ENCODE measurements around the gene ZNRF4. TPM values are rescaled to one million over a fixed set of nuclear protein-coding genes. Genes with fewer than 3 reads are reported as not detected.

The ZNRF4 gene
- total and polyA plus RNA-seq, 2 of the 8 experiments (the other 6 are each of a cell fraction or from before 2014, with no cell fraction given), result not detected

DNA sequence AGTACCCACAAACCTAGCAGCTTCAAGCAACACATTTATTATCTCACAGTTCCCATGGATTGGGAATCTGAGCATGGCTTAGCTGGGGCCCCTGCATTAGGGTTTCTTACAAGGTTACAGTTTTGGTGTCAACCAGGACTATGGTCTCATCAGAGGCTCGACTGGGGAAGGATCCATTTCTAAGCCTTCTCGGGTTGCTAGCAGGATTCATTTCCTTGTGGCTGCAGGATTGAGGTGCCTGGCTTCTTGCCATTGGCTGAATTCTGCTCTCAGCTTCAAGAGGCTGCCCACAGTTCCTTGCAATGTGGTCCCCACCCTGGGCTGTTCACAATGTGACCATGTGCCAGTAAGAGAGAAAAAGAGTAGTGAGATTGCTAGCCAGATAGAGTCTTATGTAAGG, 26.7 kb downstream of the ZNRF4 start:
- Histone ChIP-seq H3K14ac (ENCODE audit: insufficient read length) (no peak overlapping the region), H4K5ac (ENCODE audit: insufficient read length, low read depth, low read length) (no peak overlapping the region), H3K27me3 (replicated peaks in 1 of 4; ENCODE audit: control insufficient read depth in 3 of 4, extremely low read depth in 1 of 4, insufficient read depth in 3 of 4, low read length in 3 of 4) (peaks cover 0 to 4% (median 0%) of the 10 kb centered on the region in 4 experiments; a peak in 3 of 7 replicates), H3K4ac (replicated peaks; ENCODE audit: insufficient read length, low read depth, low read length) (no peak overlapping the region), H4K20me1 (replicated peaks in 1 of 2; ENCODE audit: control insufficient read depth in 1 of 2, insufficient read depth in 2 of 2, low read length in 2 of 2) (peaks cover 2% of the 10 kb centered on the region in 2 experiments), H3K23me2 (ENCODE audit: low read depth, low read length) (no peaks in the 10 kb centered on the region), H3K56ac (replicated peaks; ENCODE audit: insufficient read length, low read depth, low read length) (no peak overlapping the region), H2AFZ (ENCODE audit: low read length) (no peak overlapping the region), H4K91ac (replicated peaks; ENCODE audit: insufficient read length, low read length) (no peak overlapping the region), H3K27ac (ENCODE audit: low read depth, low read length) (no peak overlapping the region), H2BK20ac (ENCODE audit: low read length) (no peak overlapping the region), H3K23ac (ENCODE audit: insufficient read length) (no peak overlapping the region), H2BK5ac (ENCODE audit: low read depth, low read length) (no peak overlapping the region), H2AK5ac (ENCODE audit: low read depth, low read length) (no peak overlapping the region), H3K79me2 (ENCODE audit: control insufficient read depth in 1 of 2, insufficient read depth in 2 of 2, low read length in 2 of 2) (no peaks in the 10 kb centered on the region), H4K8ac (ENCODE audit: extremely low read depth, insufficient read depth, low read length) (no peak overlapping the region), H3K4me2 (ENCODE audit: insufficient read depth in 1 of 2, low read depth in 2 of 2, low read length in 2 of 2) (no peak overlapping the region), H3K4me1 (replicated peaks in 1 of 4; ENCODE audit: control insufficient read depth in 3 of 4, insufficient read depth in 4 of 4, low read length in 3 of 4) (peaks cover 0 to 7% (median 0%) of the 10 kb centered on the region in 4 experiments; a peak in 2 of 7 replicates), H3K18ac (ENCODE audit: extremely low read depth, low read length) (no peak overlapping the region), H3K9ac (replicated peaks in 1 of 4; ENCODE audit: extremely low read depth in 1 of 4, low read depth in 3 of 4, low read length in 3 of 4) (no peak overlapping the region), H3K4me3 (ENCODE audit: extremely low read depth in 1 of 4, insufficient read depth in 2 of 4, low read depth in 3 of 4, low read length in 4 of 4) (no peak overlapping the region), H3K36me3 (ENCODE audit: control insufficient read depth in 2 of 4, insufficient read depth in 4 of 4, low read length in 3 of 4) (no peaks in the 10 kb centered on the region), H2BK12ac (ENCODE audit: low read depth, low read length) (no peak overlapping the region), H2BK120ac (replicated peaks; ENCODE audit: low read depth, low read length) (no peak overlapping the region), H2BK15ac (ENCODE audit: low read length) (no peak overlapping the region), H3K9me3 (ENCODE audit: insufficient read depth in 2 of 2, low read depth in 1 of 2, low read length in 1 of 2) (peaks cover 3 to 11% of the 10 kb centered on the region in 2 experiments; a peak in 3 of 4 replicates), H3K79me1 (ENCODE audit: low read depth, low read length) (no peaks in the 10 kb centered on the region)
- WGBS, 2 experiments (ENCODE audit: extremely low coverage in 1 of 2, insufficient coverage in 1 of 2, insufficient read length in 1 of 2, insufficient replicate concordance in 2 of 2, low coverage in 1 of 2, low lambda C conversion rate in 2 of 2, missing lambda C conversion rate in 1 of 2), result 87% methylated on average over 2 of the region's 2 CpGs; no CpG with 5 or more reads in 1 of the 2 experiments
- FAIRE-seq, result no peak
- ChIA-PET POLR2A (ENCODE audit: partially characterized antibody) (interaction anchor here (0.5 kb wide), 1 partner anchor 11 kb away, joined by 3 read pairs; no protein-coding TSS in a partner anchor), CTCF (ENCODE audit: partially characterized antibody) (interaction anchor here (0.8 kb wide), 1 partner anchor 18 kb away, joined by 4 read pairs; no protein-coding TSS in a partner anchor)
- DNase-seq (ENCODE audit: low read depth in 1 of 2, low spot score in 2 of 2), result no peak
- no peak for TF ChIP-seq PHF8 (conservative IDR thresholded peaks at IDR 0.05; ENCODE audit: low read depth, low read length)
- TF ChIP-seq BCL11A (IDR thresholded peaks at IDR 0.05; ENCODE audit: low read depth in 2 of 2, low read length in 2 of 2), result no peak
- TF ChIP-seq CTCF (IDR thresholded peaks at IDR 0.05; ENCODE audit: control extremely low read depth in 1 of 3, insufficient read depth in 1 of 3, low read depth in 1 of 3, low read length in 3 of 3), result no peak
- TF ChIP-seq JUN (IDR thresholded peaks at IDR 0.05; ENCODE audit: low read depth, low read length), result no peak
- no peak for TF ChIP-seq SAP30 (IDR thresholded peaks at IDR 0.05; ENCODE audit: insufficient read depth, insufficient replicate concordance, low read length)
- TF ChIP-seq BACH1 (IDR thresholded peaks at IDR 0.05; ENCODE audit: low read length), result no peak
- no peak for TF ChIP-seq JUND (IDR thresholded peaks at IDR 0.05; ENCODE audit: low read length)
- TF ChIP-seq SP4 (IDR thresholded peaks at IDR 0.05; ENCODE audit: low read length), result no peak
- no peak for TF ChIP-seq SUZ12 (IDR thresholded peaks at IDR 0.05; ENCODE audit: low read length)
- TF ChIP-seq, protein P1, sequence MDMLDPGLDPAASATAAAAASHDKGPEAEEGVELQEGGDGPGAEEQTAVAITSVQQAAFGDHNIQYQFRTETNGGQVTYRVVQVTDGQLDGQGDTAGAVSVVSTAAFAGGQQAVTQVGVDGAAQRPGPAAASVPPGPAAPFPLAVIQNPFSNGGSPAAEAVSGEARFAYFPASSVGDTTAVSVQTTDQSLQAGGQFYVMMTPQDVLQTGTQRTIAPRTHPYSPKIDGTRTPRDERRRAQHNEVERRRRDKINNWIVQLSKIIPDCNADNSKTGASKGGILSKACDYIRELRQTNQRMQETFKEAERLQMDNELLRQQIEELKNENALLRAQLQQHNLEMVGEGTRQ (IDR thresholded peaks at IDR 0.05; ENCODE audit: low read length), result no peak
